DMS53 treated with DMSO at 0.1 percent for 48 hours (cell line): ENCODE results near the gene OSBPL9.
"Not testable (repeated sequence)": the region's sequence is repeated elsewhere in the genome, so short reads cannot be mapped to it uniquely, and the experiment has no call there.

Experiments
- DNase-seq: peaks from one replicate; lab custom pipeline; 2025; ENCODE audit not compliant: unreplicated experiment; lab: John Stamatoyannopoulos, UW

Gene OSBPL9

GRCh38 chr1:51733426-51733774, 116.5 kb downstream of the OSBPL9 start:
- not testable (repeated sequence) for DNase-seq

GRCh38 chr1:51733793-51734522, 117.1 kb downstream of the OSBPL9 start:
- DNase-seq = no peak

DNA sequence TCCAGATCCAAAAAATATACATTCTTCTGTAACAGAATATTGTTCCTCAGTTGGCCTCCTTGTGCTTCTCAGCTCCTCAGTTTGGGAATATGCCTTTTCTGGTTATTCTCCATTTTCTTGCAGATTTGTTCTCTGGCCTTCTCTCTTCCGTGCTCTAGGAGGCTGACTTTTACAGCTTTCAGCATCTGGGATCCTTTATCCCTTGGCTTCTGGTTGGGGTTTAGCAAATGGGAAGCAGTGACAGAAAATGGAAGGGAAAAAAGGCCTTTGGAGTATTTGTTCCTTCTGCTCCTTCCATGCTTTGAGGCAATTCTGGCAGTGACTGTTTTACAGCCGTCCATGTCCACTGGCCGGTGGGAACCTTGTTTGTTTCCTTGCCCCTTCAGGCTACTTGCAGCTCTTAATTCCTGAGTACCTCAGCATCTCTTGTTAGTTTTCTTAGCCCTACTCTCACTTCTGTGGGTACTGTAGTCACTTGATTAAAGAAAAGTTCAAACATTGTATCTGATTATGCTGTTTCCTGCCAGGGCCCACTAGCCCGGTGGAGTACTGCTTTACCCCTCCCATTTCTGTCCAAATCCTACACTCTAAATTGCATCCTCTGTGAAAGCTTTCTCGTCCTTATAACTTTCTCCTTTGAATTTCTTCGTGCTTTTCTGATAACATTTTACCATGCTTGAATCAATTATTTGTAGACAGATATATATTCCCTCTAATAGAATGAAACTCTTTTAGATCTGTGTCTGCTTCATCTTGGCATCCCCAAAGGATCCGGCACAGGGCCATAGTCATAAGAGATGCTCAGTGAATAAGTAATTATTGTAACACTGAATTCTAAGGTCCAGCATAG, 118.2 kb downstream of the OSBPL9 start:
- no peak for DNase-seq

- DNase-seq = no peak
These were observed 118.9 kb downstream of the OSBPL9 start for GRCh38 chr1:51735746-51736254.

- DNase-seq = no peak
These were observed 119.8 kb downstream of the OSBPL9 start for GRCh38 chr1:51736702-51737101.

DNA sequence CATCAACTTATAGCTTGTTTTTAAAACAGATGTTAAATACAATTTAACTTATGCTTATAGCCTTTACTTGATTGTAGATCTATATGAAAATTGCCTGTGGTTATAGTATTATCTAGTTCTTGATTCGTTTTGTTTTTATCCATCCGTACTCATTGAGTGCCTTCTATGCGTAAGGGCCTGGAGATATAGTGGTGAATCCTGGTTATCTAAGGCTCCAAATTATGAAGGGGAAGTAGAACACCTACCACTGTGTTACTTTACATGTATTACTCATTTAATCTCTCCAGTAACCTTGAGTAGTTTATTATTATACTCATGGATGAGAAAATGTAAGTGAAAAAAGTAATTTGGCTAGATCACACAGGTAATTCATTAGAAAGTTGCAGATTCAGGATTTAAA, 121.8 kb downstream of the OSBPL9 start:
- DNase-seq = no peak

- no peak for DNase-seq
These were observed 123.8 kb downstream of the OSBPL9 start for GRCh38 chr1:51740652-51741051.

GRCh38 chr1:51741121-51741681, 124.3 kb downstream of the OSBPL9 start:
- DNase-seq = no peak

GRCh38 chr1:51744506-51745303, 127.8 kb downstream of the OSBPL9 start:
- DNase-seq = no peak

DNA sequence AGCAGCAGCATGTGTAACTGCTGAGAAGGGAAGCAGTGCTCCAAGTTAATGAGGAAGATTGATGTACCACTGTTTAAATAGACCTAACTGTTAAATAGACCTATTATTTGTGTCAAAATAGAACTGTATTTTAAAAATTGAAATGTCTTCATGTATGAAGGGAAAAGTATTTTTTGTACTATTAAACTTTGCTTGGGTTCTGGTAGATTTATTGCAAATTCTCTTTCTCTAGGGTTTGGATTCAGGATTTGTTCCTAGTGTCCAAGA, 128.3 kb downstream of the OSBPL9 start:
- no peak for DNase-seq

DNA sequence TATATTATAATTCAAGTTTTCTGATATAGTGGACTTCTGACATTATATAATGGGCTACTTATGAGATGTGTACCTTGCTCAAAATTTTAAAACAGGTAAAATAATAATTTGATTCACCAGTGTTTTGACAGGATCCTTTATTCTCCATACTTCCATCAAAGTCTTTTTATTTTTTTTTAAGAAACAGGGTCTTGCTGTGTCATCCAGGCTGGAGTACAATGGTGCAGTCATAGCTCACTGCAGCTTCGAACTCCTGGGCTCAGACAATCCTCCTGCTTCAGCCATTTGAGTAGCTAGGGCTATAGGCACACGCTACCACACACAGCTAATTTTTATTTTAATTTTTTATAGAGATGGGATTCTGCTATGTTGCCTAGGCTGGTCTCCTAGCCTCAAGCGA, 132.3 kb downstream of the OSBPL9 start:
- no peak for DNase-seq

GRCh38 chr1:51750218-51750617, 133.3 kb downstream of the OSBPL9 start:
- DNase-seq = no peak

DNA sequence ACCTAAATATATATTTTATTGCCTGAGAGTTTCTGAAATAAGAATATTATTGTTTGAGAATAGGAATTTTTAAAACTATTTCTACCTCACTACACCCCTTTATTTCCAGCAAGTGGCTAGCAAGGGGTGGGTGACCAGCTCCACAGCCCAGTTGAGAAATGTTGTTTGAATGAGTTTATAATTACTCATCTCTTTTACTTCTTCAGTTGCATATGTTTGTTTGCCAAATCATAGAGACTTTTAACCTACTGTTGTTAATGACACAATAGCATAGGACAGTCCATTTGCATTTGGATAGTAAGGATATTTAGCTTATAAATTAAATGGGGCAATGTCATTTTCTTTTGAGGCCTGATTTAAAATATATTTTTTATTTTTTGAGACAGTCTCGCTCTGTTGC, 133.8 kb downstream of the OSBPL9 start:
- DNase-seq = no peak

- no peak for DNase-seq
These were observed 135.4 kb downstream of the OSBPL9 start for GRCh38 chr1:51752073-51752948.

DNA sequence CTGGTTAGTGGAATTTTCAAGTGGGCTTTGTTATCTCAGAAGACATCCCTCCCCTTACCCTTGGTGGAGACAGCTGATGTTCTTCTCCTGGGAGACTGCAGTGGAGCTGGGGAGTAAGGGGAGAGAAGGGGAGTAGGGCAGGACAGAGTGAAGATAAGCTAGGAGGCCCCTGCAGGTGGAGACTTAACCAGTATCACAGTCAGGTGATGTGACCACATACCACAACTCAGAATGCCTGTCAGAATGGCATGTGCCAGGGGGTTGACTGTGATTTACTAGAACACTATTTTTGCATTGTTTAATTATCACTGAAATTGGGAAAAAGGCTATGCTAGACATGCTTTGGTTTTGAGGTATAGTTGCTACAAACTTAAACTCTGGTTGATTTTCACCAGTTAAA, 137.1 kb downstream of the OSBPL9 start:
- no peak for DNase-seq

DNA sequence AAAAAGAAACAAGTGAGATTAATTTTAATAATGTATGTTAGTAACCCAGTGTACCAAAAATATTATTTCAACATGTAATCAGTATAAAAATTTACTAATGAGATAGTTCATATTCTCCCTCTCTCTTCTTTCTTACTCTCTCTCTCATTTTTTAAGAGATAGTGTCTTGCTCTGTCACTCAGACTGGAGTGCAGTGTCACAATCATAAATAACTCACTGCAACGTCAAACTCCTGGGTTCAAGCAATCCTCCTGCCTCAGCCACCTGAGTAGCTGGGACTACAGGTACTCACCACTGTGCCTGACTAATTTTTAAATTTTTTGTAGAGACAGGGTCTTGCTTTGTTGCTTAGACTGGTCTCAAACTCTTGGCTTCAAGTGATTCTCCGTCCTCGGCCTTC, 137.8 kb downstream of the OSBPL9 start:
- DNase-seq = no peak

DNA sequence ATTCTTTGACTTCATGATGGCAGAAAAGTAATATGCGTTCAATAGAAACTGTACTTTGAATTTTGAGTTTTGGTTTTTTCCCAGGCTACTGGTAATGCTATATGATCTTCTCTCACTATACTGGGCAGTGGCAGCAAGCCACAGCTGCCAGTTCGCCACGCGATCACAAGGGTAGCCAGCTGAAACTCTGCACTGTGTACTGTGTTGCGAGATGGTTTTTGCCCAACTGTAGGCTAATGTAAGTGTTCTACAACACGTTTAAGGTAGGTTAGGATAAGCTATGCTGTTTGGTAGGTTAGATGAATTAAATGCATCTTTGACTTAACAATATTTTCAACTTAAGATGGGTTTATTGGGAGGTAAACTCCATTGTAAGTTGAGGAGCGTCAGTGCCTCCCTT, 138.5 kb downstream of the OSBPL9 start:
- DNase-seq = no peak

GRCh38 chr1:51756290-51756689, 139.4 kb downstream of the OSBPL9 start:
- no peak for DNase-seq

GRCh38 chr1:51758310-51758709, 141.4 kb downstream of the OSBPL9 start:
- no peak for DNase-seq

- no peak for DNase-seq
These were observed 144.0 kb downstream of the OSBPL9 start for GRCh38 chr1:51760872-51761271.
